Mucosa of rectum (tissue), 2 donors: ENCODE results near the gene POC1B.

Experiments used
- H3K27ac ChIP-seq, 2 donors: one replicate each; pipeline ENCODE4 v1.7.0; 2013; ENCODE audit warnings: inconsistent platforms in 2 of 2, low read depth in 2 of 2, low read length in 2 of 2
- H3K27me3 ChIP-seq, 2 donors: one replicate each; pipeline ENCODE4 v1.7.0; 2013; ENCODE audit warnings: low read length in 2 of 2; ENCODE audit not compliant: control insufficient read depth in 2 of 2, insufficient read depth in 2 of 2
- H3K36me3 ChIP-seq, 2 donors: one replicate each; pipeline ENCODE4 v1.7.0; 2013; ENCODE audit warnings: low read length in 2 of 2; ENCODE audit not compliant: control insufficient read depth in 2 of 2, insufficient read depth in 2 of 2
- H3K4me1 ChIP-seq, 2 donors: one replicate each; pipeline ENCODE4 v1.7.0; 2013; ENCODE audit warnings: low read length in 2 of 2, mild to moderate bottlenecking in 1 of 2; ENCODE audit not compliant: control insufficient read depth in 2 of 2, insufficient read depth in 2 of 2
- H3K4me3 ChIP-seq, 2 donors: one replicate each; pipeline ENCODE4 v1.7.0; 2013; ENCODE audit warnings: low read length in 2 of 2
- H3K9ac ChIP-seq, 2 donors: one replicate each; pipeline ENCODE4 v1.7.0; 2013; ENCODE audit warnings: low read length in 2 of 2, low read depth in 1 of 2, mild to moderate bottlenecking in 1 of 2
- H3K9me3 ChIP-seq, 2 donors: one replicate each; pipeline ENCODE4 v1.7.0; 2013; ENCODE audit warnings: low read length in 2 of 2; ENCODE audit not compliant: control insufficient read depth in 2 of 2
- donor health status: healthy.
- donor health status: Normal muscosa, but diverticular disease.

Gene POC1B

GRCh38 chr12:89453121-89453978, 72.5 kb downstream of the POC1B start:
- Histone ChIP-seq H3K27ac (peak overlapping the region; percentile 80), H3K9ac (peak overlapping the region in 1 of 2 donors; percentile 53)

GRCh38 chr12:89451841-89452251, 74.0 kb downstream of the POC1B start:
- H3K27ac ChIP-seq = peak overlapping the region; percentile 62 to 78
- H3K36me3 ChIP-seq = peaks cover 0 to 3% of the 10 kb centered on the region in 2 donors
- peaks cover 0 to 16% of the 10 kb centered on the region in 2 donors for H3K4me1 ChIP-seq
- H3K4me3 ChIP-seq = peak overlapping the region in 1 of 2 donors; percentile 26
- no peaks in the 10 kb centered on the region for H3K9me3 ChIP-seq
- no peaks in the 10 kb centered on the region for H3K27me3 ChIP-seq
- H3K9ac ChIP-seq = peak overlapping the region in 1 of 2 donors; percentile 1

More at GRCh38 chr12:89453121-89453978, 72.5 kb downstream of the POC1B start:
- H3K4me3 ChIP-seq = no peak overlapping the region
- H3K36me3 ChIP-seq = peaks cover 0 to 3% of the 10 kb centered on the region in 2 donors
- H3K4me1 ChIP-seq = peaks cover 0 to 16% of the 10 kb centered on the region in 2 donors
- H3K9me3 ChIP-seq = no peaks in the 10 kb centered on the region
- no peaks in the 10 kb centered on the region for H3K27me3 ChIP-seq

GRCh38 chr12:89450907-89451306, 74.9 kb downstream of the POC1B start:
- H3K4me1 ChIP-seq = peaks cover 0 to 16% of the 10 kb centered on the region in 2 donors
- no peaks in the 10 kb centered on the region for H3K27me3 ChIP-seq
- no peak overlapping the region for H3K4me3 ChIP-seq
- peaks cover 0 to 3% of the 10 kb centered on the region in 2 donors for H3K36me3 ChIP-seq
- peak overlapping the region in 1 of 2 donors; percentile 37 for H3K27ac ChIP-seq
- H3K9ac ChIP-seq = no peak overlapping the region
- no peaks in the 10 kb centered on the region for H3K9me3 ChIP-seq

- Histone ChIP-seq H3K9me3 (no peaks in the 10 kb centered on the region), H3K27me3 (no peaks in the 10 kb centered on the region), H3K4me1 (peaks cover 0 to 9% of the 10 kb centered on the region in 2 donors), H3K36me3 (peaks cover 0 to 3% of the 10 kb centered on the region in 2 donors), H3K27ac (peak overlapping the region in 1 of 2 donors; percentile 36), H3K4me3 (no peak overlapping the region), H3K9ac (no peak overlapping the region)
Measured at GRCh38 chr12:89448951-89449371, 76.9 kb downstream of the POC1B start.

- H3K9me3 ChIP-seq = no peaks in the 10 kb centered on the region
- H3K4me1 ChIP-seq = peaks cover 0 to 5% of the 10 kb centered on the region in 2 donors
- H3K36me3 ChIP-seq = peaks cover 0 to 3% of the 10 kb centered on the region in 2 donors
- no peaks in the 10 kb centered on the region for H3K27me3 ChIP-seq
- no peak overlapping the region for H3K9ac ChIP-seq
- peak overlapping the region in 1 of 2 donors; percentile 36 for H3K27ac ChIP-seq
- H3K4me3 ChIP-seq = no peak overlapping the region
Measured at GRCh38 chr12:89448526-89448925, 77.3 kb downstream of the POC1B start.

- H3K4me3 ChIP-seq = no peak overlapping the region
- H3K27ac ChIP-seq = no peak overlapping the region
- H3K27me3 ChIP-seq = no peaks in the 10 kb centered on the region
- H3K36me3 ChIP-seq = no peaks in the 10 kb centered on the region
- no peaks in the 10 kb centered on the region for H3K4me1 ChIP-seq
- H3K9me3 ChIP-seq = no peaks in the 10 kb centered on the region
- no peak overlapping the region for H3K9ac ChIP-seq
Measured at GRCh38 chr12:89439941-89440340, 85.9 kb downstream of the POC1B start.

GRCh38 chr12:89437231-89437630, 88.6 kb downstream of the POC1B start:
- no peak overlapping the region for H3K4me3 ChIP-seq
- H3K9me3 ChIP-seq = no peaks in the 10 kb centered on the region
- H3K4me1 ChIP-seq = peaks cover 0 to 2% of the 10 kb centered on the region in 2 donors
- no peaks in the 10 kb centered on the region for H3K27me3 ChIP-seq
- no peak overlapping the region for H3K9ac ChIP-seq
- H3K27ac ChIP-seq = no peak overlapping the region
- no peaks in the 10 kb centered on the region for H3K36me3 ChIP-seq

GRCh38 chr12:89436062-89436461, 89.8 kb downstream of the POC1B start:
- Histone ChIP-seq H3K4me3 (no peak overlapping the region), H3K4me1 (peaks cover 0 to 2% of the 10 kb centered on the region in 2 donors), H3K36me3 (no peaks in the 10 kb centered on the region), H3K27ac (no peak overlapping the region), H3K27me3 (no peaks in the 10 kb centered on the region), H3K9ac (no peak overlapping the region), H3K9me3 (no peaks in the 10 kb centered on the region)

- Histone ChIP-seq H3K27ac (no peak overlapping the region), H3K4me1 (peaks cover 0 to 2% of the 10 kb centered on the region in 2 donors), H3K9me3 (no peaks in the 10 kb centered on the region), H3K27me3 (no peaks in the 10 kb centered on the region), H3K9ac (no peak overlapping the region), H3K36me3 (no peaks in the 10 kb centered on the region), H3K4me3 (no peak overlapping the region)
Measured at GRCh38 chr12:89433634-89434033, 92.2 kb downstream of the POC1B start.

- Histone ChIP-seq H3K4me3 (no peak overlapping the region), H3K36me3 (no peaks in the 10 kb centered on the region), H3K9ac (no peak overlapping the region), H3K27ac (no peak overlapping the region), H3K27me3 (no peaks in the 10 kb centered on the region), H3K9me3 (no peaks in the 10 kb centered on the region), H3K4me1 (peaks cover 4 to 5% of the 10 kb centered on the region in 2 donors)
Measured at GRCh38 chr12:89432396-89432795, 93.5 kb downstream of the POC1B start.
